Measurements from ENCODE around the gene FBLN2. TPM values are rescaled to one million over a fixed set of nuclear protein-coding genes. Genes with fewer than 3 reads are reported as not detected.

FBLN2 gene
- total RNA-seq, 1 experiment from 2014 or later: 0.07 TPM

- no peak for DNase-seq (ENCODE audit: low spot score)
Observed at GRCh38 chr3:13685721-13686120, 136.8 kb downstream of the FBLN2 start.

GRCh38 chr3:13686367-13687160 is 137.6 kb downstream of the FBLN2 start:
- DNase-seq (ENCODE audit: low spot score): no peak

GRCh38 chr3:13687517-13687943 is 138.6 kb downstream of the FBLN2 start:
- no peak for DNase-seq (ENCODE audit: low spot score)

Other genes with a start within 250 kb of the FBLN2 start
- gene NUP210, start 128.8 kb upstream of the FBLN2 start, total RNA-seq (2014; rRNA removed; shearing (Covaris generic)): 14.1 and 16.3 TPM in 2 replicates
- 16.7 and 17.4 TPM in 2 replicates for gene HDAC11, start 68.8 kb upstream of the FBLN2 start, total RNA-seq (2014; rRNA removed; shearing (Covaris generic))